Suprapubic skin (tissue), 4 donors: ENCODE measurements around the gene ST7. TPM values are rescaled to one million over a fixed set of nuclear protein-coding genes. Genes with fewer than 3 reads are reported as not detected.
A peak's percentile ranks its signal among the peaks of the same experiment; 100 is the strongest.
"Not testable (repeated sequence)": the region's sequence is repeated elsewhere in the genome, so short reads cannot be mapped to it uniquely, and the experiment has no call there.

Source experiments
- DNase-seq, 2 donors: peaks; one replicate each; pipeline ENCODE4 v3.0.0-alpha.2; 2019; ENCODE audit warnings: low spot score in 2 of 2
- H3K27ac ChIP-seq: fragments of 200-600 bp; sonication (generic); one replicate; pipeline ENCODE4 v1.5.1; 2019
- H3K27me3 ChIP-seq: fragments of 200-600 bp; sonication (generic); one replicate; pipeline ENCODE4 v1.5.1; 2019
- H3K36me3 ChIP-seq: fragments of 200-600 bp; sonication (generic); one replicate; pipeline ENCODE4 v1.5.1; 2019
- H3K4me1 ChIP-seq: fragments of 200-600 bp; sonication (generic); one replicate; pipeline ENCODE4 v1.5.1; 2019
- H3K4me3 ChIP-seq: fragments of 200-600 bp; sonication (generic); one replicate; pipeline ENCODE4 v1.5.1; 2019; ENCODE audit warnings: mild to moderate bottlenecking
- H3K9me3 ChIP-seq: fragments of 200-600 bp; sonication (generic); one replicate; pipeline ENCODE4 v1.5.1; 2019
- CTCF ChIP-seq, 2 donors: fragments of 200-600 bp in 1 of 2; fragments of 450-650 bp in 1 of 2; sonication (generic) in 1 of 2; IDR thresholded peaks; one replicate each; pipeline ENCODE4 v1.5.1; 2016 to 2019; ENCODE audit warnings: antibody characterized with exemption in 2 of 2, mild to moderate bottlenecking in 1 of 2, moderate library complexity in 1 of 2
- EP300 ChIP-seq: sonication (generic); formaldehyde crosslinking; IDR thresholded peaks from one replicate; pipeline ENCODE4 v1.6.1; 2017; ENCODE audit warnings: antibody characterized with exemption
- POLR2A ChIP-seq, 2 donors: fragments of 450-650 bp; IDR thresholded peaks; one replicate each; pipeline ENCODE4 v1.6.1; 2017; ENCODE audit warnings: antibody characterized with exemption in 2 of 2, mild to moderate bottlenecking in 2 of 2, moderate library complexity in 2 of 2
- POLR2AphosphoS5 ChIP-seq, 3 donors: sonication (generic); formaldehyde crosslinking; IDR thresholded peaks; one replicate each; pipeline ENCODE4 v1.6.1; 2017; ENCODE audit warnings: antibody characterized with exemption in 3 of 3
- WGBS: methylation state at CpG from one replicate; pipeline ENCODE4 v1.1.5; 2018; 5-methylcytosine and 5-hydroxymethylcytosine counted together
- total RNA-seq, 4 donors: library from RNA; depleted of rRNA; stranded (reverse); fragments of >200 nt; gene quantifications; one replicate each; pipeline ENCODE4 v1.1.0, GENCODE V29; 2016

Gene ST7
- total RNA-seq, 4 donors from 2014 or later, result 13.1 to 28.2 (median 18.6) TPM

GRCh38 chr7:116929914-116930913, 23.1 kb upstream of the ST7 start:
- Histone ChIP-seq H3K4me1 (no peaks in the 10 kb centered on the region), H3K27me3 (no peaks in the 10 kb centered on the region), H3K36me3 (no peaks in the 10 kb centered on the region), H3K4me3 (no peak overlapping the region), H3K27ac (no peak overlapping the region), H3K9me3 (no peaks in the 10 kb centered on the region)
- TF ChIP-seq CTCF (IDR thresholded peaks at IDR 0.05) (peak; percentile 87 to 93), POLR2A (IDR thresholded peaks at IDR 0.05) (no peak), EP300 (no peak)
- peak; percentile 89 to 90 for DNase-seq
- WGBS, result 32% methylated on average over 25 of the region's 25 CpGs

GRCh38 chr7:116932566-116932965, 20.7 kb upstream of the ST7 start:
- WGBS, result 97% methylated on average over 7 of the region's 7 CpGs
- Histone ChIP-seq H3K27ac (no peak overlapping the region), H3K9me3 (no peaks in the 10 kb centered on the region), H3K27me3 (peaks cover 2% of the 10 kb centered on the region), H3K4me1 (no peaks in the 10 kb centered on the region), H3K4me3 (no peak overlapping the region), H3K36me3 (no peaks in the 10 kb centered on the region)
- no peak for DNase-seq
- no peak for TF ChIP-seq POLR2AphosphoS5 (IDR thresholded peaks at IDR 0.05)
- TF ChIP-seq POLR2A (IDR thresholded peaks at IDR 0.05), result no peak
- no peak for TF ChIP-seq EP300
- TF ChIP-seq CTCF (IDR thresholded peaks at IDR 0.05), result no peak

GRCh38 chr7:116933465-116933864, 19.8 kb upstream of the ST7 start:
- Histone ChIP-seq H3K9me3 (no peaks in the 10 kb centered on the region), H3K4me3 (no peak overlapping the region), H3K27me3 (peaks cover 2% of the 10 kb centered on the region), H3K36me3 (no peaks in the 10 kb centered on the region), H3K27ac (no peak overlapping the region), H3K4me1 (no peaks in the 10 kb centered on the region)
- no peak for TF ChIP-seq POLR2A (IDR thresholded peaks at IDR 0.05)
- TF ChIP-seq POLR2AphosphoS5 (IDR thresholded peaks at IDR 0.05), result no peak
- TF ChIP-seq CTCF (IDR thresholded peaks at IDR 0.05), result no peak
- no peak for TF ChIP-seq EP300
- no peak for DNase-seq
- 95% methylated on average over 3 of the region's 3 CpGs for WGBS

- TF ChIP-seq EP300 (no peak), POLR2AphosphoS5 (IDR thresholded peaks at IDR 0.05) (no peak), CTCF (IDR thresholded peaks at IDR 0.05) (no peak), POLR2A (IDR thresholded peaks at IDR 0.05) (no peak)
- H3K9me3 ChIP-seq, result no peaks in the 10 kb centered on the region
- WGBS, result 79% methylated on average over 2 of the region's 2 CpGs
- no peaks in the 10 kb centered on the region for H3K4me1 ChIP-seq
- peaks cover 2% of the 10 kb centered on the region for H3K27me3 ChIP-seq
- DNase-seq, result no peak
- H3K4me3 ChIP-seq, result no peak overlapping the region
- no peaks in the 10 kb centered on the region for H3K36me3 ChIP-seq
- H3K27ac ChIP-seq, result no peak overlapping the region
Observed at GRCh38 chr7:116934580-116934979, 18.7 kb upstream of the ST7 start.

- not testable (repeated sequence) for DNase-seq, H3K4me1 ChIP-seq, H3K9me3 ChIP-seq, H3K4me3 ChIP-seq, H3K36me3 ChIP-seq, H3K27ac ChIP-seq, H3K27me3 ChIP-seq
- WGBS, result 64% methylated on average over 4 of the region's 4 CpGs
Observed at GRCh38 chr7:116936844-116937243, 16.5 kb upstream of the ST7 start.
